HL-60 (cell line): ENCODE results near the gene FBXO11.

Source experiments
- POLR2AphosphoS5 ChIP-seq: IDR thresholded peaks from 2 replicates; pipeline ENCODE4 v1.6.1; 2012; ENCODE audit warnings: low read depth
- TF ChIP-seq, protein P1 (sequence below): IDR thresholded peaks from one replicate; pipeline ENCODE4 v1.5.1; 2011; ENCODE audit warnings: low read length, control low read depth, inconsistent platforms; ENCODE audit not compliant: insufficient read depth
- TF ChIP-seq, protein P2 (sequence below): IDR thresholded peaks from 2 replicates; pipeline ENCODE4 v1.6.1; 2012; ENCODE audit warnings: low read depth; ENCODE audit not compliant: insufficient replicate concordance

DNA sequence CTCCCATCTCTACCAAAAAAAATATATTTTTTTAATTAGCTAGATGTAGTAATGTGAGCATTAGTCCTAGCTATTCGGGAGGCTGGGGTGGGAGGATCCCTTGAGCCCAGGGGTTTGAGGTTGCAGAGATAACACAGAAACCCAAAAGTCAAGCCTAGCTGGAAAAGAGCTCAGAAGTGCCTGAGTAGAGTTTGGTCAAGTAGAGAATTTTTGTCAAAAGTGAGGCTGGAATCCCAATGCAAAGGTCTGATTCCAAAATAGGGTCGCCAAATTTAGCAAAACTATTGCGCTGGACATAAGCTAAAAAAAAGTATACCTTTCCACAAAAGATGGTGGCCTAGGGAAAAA lies 138.8 kb downstream of the FBXO11 start:
- TF ChIP-seq, protein P1, sequence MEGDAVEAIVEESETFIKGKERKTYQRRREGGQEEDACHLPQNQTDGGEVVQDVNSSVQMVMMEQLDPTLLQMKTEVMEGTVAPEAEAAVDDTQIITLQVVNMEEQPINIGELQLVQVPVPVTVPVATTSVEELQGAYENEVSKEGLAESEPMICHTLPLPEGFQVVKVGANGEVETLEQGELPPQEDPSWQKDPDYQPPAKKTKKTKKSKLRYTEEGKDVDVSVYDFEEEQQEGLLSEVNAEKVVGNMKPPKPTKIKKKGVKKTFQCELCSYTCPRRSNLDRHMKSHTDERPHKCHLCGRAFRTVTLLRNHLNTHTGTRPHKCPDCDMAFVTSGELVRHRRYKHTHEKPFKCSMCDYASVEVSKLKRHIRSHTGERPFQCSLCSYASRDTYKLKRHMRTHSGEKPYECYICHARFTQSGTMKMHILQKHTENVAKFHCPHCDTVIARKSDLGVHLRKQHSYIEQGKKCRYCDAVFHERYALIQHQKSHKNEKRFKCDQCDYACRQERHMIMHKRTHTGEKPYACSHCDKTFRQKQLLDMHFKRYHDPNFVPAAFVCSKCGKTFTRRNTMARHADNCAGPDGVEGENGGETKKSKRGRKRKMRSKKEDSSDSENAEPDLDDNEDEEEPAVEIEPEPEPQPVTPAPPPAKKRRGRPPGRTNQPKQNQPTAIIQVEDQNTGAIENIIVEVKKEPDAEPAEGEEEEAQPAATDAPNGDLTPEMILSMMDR = no peak
- TF ChIP-seq, protein P2, sequence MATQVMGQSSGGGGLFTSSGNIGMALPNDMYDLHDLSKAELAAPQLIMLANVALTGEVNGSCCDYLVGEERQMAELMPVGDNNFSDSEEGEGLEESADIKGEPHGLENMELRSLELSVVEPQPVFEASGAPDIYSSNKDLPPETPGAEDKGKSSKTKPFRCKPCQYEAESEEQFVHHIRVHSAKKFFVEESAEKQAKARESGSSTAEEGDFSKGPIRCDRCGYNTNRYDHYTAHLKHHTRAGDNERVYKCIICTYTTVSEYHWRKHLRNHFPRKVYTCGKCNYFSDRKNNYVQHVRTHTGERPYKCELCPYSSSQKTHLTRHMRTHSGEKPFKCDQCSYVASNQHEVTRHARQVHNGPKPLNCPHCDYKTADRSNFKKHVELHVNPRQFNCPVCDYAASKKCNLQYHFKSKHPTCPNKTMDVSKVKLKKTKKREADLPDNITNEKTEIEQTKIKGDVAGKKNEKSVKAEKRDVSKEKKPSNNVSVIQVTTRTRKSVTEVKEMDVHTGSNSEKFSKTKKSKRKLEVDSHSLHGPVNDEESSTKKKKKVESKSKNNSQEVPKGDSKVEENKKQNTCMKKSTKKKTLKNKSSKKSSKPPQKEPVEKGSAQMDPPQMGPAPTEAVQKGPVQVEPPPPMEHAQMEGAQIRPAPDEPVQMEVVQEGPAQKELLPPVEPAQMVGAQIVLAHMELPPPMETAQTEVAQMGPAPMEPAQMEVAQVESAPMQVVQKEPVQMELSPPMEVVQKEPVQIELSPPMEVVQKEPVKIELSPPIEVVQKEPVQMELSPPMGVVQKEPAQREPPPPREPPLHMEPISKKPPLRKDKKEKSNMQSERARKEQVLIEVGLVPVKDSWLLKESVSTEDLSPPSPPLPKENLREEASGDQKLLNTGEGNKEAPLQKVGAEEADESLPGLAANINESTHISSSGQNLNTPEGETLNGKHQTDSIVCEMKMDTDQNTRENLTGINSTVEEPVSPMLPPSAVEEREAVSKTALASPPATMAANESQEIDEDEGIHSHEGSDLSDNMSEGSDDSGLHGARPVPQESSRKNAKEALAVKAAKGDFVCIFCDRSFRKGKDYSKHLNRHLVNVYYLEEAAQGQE = no peak
- no peak for TF ChIP-seq POLR2AphosphoS5
